Fibroblast of lung (primary cell): Measurements from ENCODE around the gene LSMEM2. TPM values are rescaled to one million over a fixed set of nuclear protein-coding genes. Genes with fewer than 3 reads are reported as not detected.
A peak's percentile ranks its signal among the peaks of the same experiment; 100 is the strongest.

Experiments used
- DNase-seq, 2 donors: peaks; one replicate each; pipeline versions ENCODE4 v3.0.0 to v3.0.0-alpha.2; 2010; ENCODE audit warnings: low read depth in 2 of 2
- H2AFZ ChIP-seq: 2 replicates; pipeline ENCODE4 v1.5.1; 2012; ENCODE audit warnings: low read length, control low read depth, inconsistent platforms
- H3K27ac ChIP-seq: 2 replicates; pipeline ENCODE4 v1.5.1; 2011; ENCODE audit warnings: low read length, control low read depth; ENCODE audit not compliant: insufficient read depth
- H3K27me3 ChIP-seq: 2 replicates; pipeline ENCODE4 v1.5.1; 2011; ENCODE audit warnings: mild to moderate bottlenecking, low read length; ENCODE audit not compliant: control insufficient read depth, insufficient read depth
- H3K36me3 ChIP-seq: 2 replicates; pipeline ENCODE4 v1.5.1; 2011; ENCODE audit warnings: low read length; ENCODE audit not compliant: control insufficient read depth, insufficient read depth
- H3K4me1 ChIP-seq: 2 replicates; pipeline ENCODE4 v1.5.1; 2011; ENCODE audit warnings: low read length; ENCODE audit not compliant: control insufficient read depth, insufficient read depth; ENCODE audit errors: extremely low read depth
- H3K4me2 ChIP-seq: 2 replicates; pipeline ENCODE4 v1.5.1; 2011; ENCODE audit warnings: low read length, control low read depth; ENCODE audit not compliant: insufficient read depth; ENCODE audit errors: extremely low read depth
- H3K4me3 ChIP-seq, 4 experiments: fragments of 200-600 bp in 1 of 4; sonication (generic) in 1 of 4; replicated peaks in 1 of 4; 2 replicates each; pipeline ENCODE4 v1.5.1; 2011 to 2016; ENCODE audit warnings: low read length in 4 of 4, low read depth in 3 of 4, mild to moderate bottlenecking in 3 of 4, control low read depth in 2 of 4, inconsistent platforms in 1 of 4, mixed read lengths in 1 of 4; ENCODE audit not compliant: insufficient read depth in 1 of 4; ENCODE audit errors: control extremely low read depth in 1 of 4
- H3K79me2 ChIP-seq: 2 replicates; pipeline ENCODE4 v1.5.1; 2012; ENCODE audit warnings: mild to moderate bottlenecking, low read length, inconsistent platforms; ENCODE audit not compliant: control insufficient read depth, insufficient read depth
- H3K9ac ChIP-seq: 2 replicates; pipeline ENCODE4 v1.5.1; 2011; ENCODE audit warnings: mild to moderate bottlenecking, low read length, control low read depth; ENCODE audit not compliant: insufficient read depth
- H3K9me3 ChIP-seq: 2 replicates; pipeline ENCODE4 v1.5.1; 2012; ENCODE audit warnings: low read depth, low read length; ENCODE audit not compliant: control insufficient read depth, insufficient read depth
- H4K20me1 ChIP-seq: 2 replicates; pipeline ENCODE4 v1.5.1; 2011; ENCODE audit warnings: low read length; ENCODE audit not compliant: control insufficient read depth, insufficient read depth; ENCODE audit errors: extremely low read depth
- EZH2 ChIP-seq: IDR thresholded peaks from 2 replicates; pipeline ENCODE4 v1.5.1; 2012; ENCODE audit warnings: low read length, control low read depth, mild to moderate bottlenecking; ENCODE audit errors: missing control alignments
- polyA plus RNA-seq, 2 donors: library from polyadenylated mRNA; depleted of rRNA in 1 of 2; stranded (reverse) in 1 of 2; unstranded in 1 of 2; fragments of >200 nt; gene quantifications; 2 replicates each; pipeline ENCODE4 v1.2.1, GENCODE V29; 2011 to 2012; ENCODE audit warnings: missing spikeins in 1 of 2
- total RNA-seq: library from RNA; depleted of rRNA; stranded (reverse); fragments of >200 nt; gene quantifications from 2 replicates; pipeline ENCODE4 v1.2.1, GENCODE V29; 2014
- TF ChIP-seq, protein P1 (sequence below), 2 donors: IDR thresholded peaks in 1 of 2; conservative IDR thresholded peaks in 1 of 2; 1 replicate in 1 of 2; 2 replicates in 1 of 2; pipeline ENCODE4 v1.5.1; 2011 to 2012; ENCODE audit warnings: low read length in 2 of 2, control low read depth in 1 of 2, inconsistent platforms in 1 of 2, low read depth in 1 of 2, mild to moderate bottlenecking in 1 of 2

Gene LSMEM2
- total and polyA plus RNA-seq, 2 donors (not counting 1 experiment from before 2014, with no cell fraction given): not detected

DNA sequence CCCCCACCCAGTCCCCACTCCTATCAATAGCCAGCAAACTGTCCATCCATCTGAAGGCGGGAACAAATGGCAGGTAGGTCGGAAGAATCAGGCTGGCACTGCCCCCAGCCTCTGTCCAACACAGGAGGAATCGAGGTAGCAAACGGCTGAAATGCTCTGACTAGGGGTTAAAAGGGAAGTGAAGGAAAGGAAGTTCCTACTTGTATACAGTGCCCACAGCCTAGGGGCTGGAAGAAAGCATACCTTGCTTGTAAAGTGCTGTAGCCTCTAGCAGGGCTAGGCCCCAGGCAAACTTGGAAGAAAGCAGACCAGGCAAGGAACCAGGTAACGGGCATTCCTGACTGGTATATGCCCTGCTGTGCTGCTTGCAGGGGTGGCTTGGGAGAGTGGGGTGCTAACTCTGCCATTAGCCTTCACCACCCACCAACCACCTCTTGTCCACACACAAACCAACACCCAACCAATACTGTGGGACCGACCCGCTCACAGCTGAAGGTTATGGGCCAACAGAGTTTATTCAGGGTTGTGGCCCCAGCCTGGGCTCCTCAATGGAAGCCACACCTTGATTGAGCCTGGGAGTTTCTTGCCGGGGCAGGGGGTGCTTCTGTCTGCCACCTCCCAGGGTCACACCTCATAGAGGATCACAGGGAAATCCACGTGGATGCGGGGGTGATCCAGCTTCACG lies 46.8 kb downstream of the LSMEM2 start:
- Histone ChIP-seq H3K27me3 (no peaks in the 10 kb centered on the region), H3K9me3 (no peaks in the 10 kb centered on the region), H4K20me1 (no peaks in the 10 kb centered on the region), H3K4me1 (peaks cover 7% of the 10 kb centered on the region), H3K27ac (no peak overlapping the region), H3K36me3 (peaks cover 12% of the 10 kb centered on the region), H3K4me3 (no peak overlapping the region), H3K4me2 (no peak overlapping the region), H3K9ac (no peak overlapping the region), H2AFZ (no peak overlapping the region), H3K79me2 (peaks cover 15% of the 10 kb centered on the region)
- DNase-seq: no peak
- no peak for TF ChIP-seq EZH2
- TF ChIP-seq, protein P1, sequence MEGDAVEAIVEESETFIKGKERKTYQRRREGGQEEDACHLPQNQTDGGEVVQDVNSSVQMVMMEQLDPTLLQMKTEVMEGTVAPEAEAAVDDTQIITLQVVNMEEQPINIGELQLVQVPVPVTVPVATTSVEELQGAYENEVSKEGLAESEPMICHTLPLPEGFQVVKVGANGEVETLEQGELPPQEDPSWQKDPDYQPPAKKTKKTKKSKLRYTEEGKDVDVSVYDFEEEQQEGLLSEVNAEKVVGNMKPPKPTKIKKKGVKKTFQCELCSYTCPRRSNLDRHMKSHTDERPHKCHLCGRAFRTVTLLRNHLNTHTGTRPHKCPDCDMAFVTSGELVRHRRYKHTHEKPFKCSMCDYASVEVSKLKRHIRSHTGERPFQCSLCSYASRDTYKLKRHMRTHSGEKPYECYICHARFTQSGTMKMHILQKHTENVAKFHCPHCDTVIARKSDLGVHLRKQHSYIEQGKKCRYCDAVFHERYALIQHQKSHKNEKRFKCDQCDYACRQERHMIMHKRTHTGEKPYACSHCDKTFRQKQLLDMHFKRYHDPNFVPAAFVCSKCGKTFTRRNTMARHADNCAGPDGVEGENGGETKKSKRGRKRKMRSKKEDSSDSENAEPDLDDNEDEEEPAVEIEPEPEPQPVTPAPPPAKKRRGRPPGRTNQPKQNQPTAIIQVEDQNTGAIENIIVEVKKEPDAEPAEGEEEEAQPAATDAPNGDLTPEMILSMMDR (conservative IDR thresholded peaks at IDR 0.05 in 1 of 2, IDR thresholded peaks at IDR 0.05 in 1 of 2; ENCODE audit: low read depth in 1 of 2, low read length in 2 of 2): no peak

DNA sequence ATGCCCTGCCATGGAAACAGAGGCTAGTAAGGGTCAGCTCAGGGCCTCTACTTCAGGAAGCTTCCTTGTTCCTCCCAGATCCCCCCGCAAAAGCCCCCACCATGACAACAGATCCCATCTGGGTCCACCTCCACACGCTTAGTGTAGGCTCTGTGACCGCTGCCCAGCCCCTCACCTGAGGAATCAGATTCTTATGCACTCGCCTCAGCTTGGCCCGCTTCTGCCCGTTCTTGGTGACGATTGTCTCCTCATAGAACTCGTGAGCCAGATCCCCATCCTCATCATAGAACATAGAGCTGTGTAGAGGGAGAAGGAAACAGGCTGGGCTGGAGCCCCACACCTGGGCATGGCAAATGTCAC lies 47.3 kb downstream of the LSMEM2 start:
- no peaks in the 10 kb centered on the region for H4K20me1 ChIP-seq
- TF ChIP-seq, protein P1 (conservative IDR thresholded peaks at IDR 0.05 in 1 of 2, IDR thresholded peaks at IDR 0.05 in 1 of 2; ENCODE audit: low read depth in 1 of 2, low read length in 2 of 2): no peak
- TF ChIP-seq EZH2: no peak
- H3K4me2 ChIP-seq: no peak overlapping the region
- H3K9ac ChIP-seq: no peak overlapping the region
- H3K4me3 ChIP-seq: no peak overlapping the region
- no peak overlapping the region for H3K27ac ChIP-seq
- no peak overlapping the region for H2AFZ ChIP-seq
- peaks cover 18% of the 10 kb centered on the region for H3K79me2 ChIP-seq
- H3K27me3 ChIP-seq: no peaks in the 10 kb centered on the region
- peaks cover 7% of the 10 kb centered on the region for H3K4me1 ChIP-seq
- H3K36me3 ChIP-seq: peaks cover 17% of the 10 kb centered on the region
- H3K9me3 ChIP-seq: no peaks in the 10 kb centered on the region
- no peak for DNase-seq

DNA sequence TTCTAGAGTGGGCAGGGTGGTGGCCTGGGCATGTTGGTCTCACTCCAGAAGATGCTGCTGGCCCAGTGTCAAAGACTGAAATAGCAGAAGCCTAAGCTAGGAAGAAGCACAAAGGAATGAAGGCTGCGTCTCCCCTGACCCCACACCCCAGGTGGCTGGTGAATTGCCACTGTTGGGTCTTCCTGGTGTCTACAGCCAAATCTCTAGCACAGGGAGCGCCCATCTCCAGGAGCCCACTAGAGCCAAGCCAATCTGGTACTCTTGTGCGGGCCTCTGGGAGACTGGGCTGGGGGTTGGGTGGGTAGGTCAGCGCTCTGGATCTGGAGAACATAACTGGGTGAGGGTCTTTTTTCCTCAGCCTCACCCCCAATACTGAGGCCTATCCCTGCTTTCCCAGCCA lies 48.2 kb downstream of the LSMEM2 start:
- H3K9me3 ChIP-seq: no peaks in the 10 kb centered on the region
- peaks cover 28% of the 10 kb centered on the region for H3K79me2 ChIP-seq
- no peaks in the 10 kb centered on the region for H3K27me3 ChIP-seq
- H3K9ac ChIP-seq: peak overlapping the region; percentile 83
- no peak for DNase-seq
- H2AFZ ChIP-seq: no peak overlapping the region
- H3K4me2 ChIP-seq: peak overlapping the region; percentile 96
- peaks cover 7% of the 10 kb centered on the region for H3K4me1 ChIP-seq
- peak overlapping the region; percentile 79 to 95 (median 86) for H3K4me3 ChIP-seq
- TF ChIP-seq, protein P1 (conservative IDR thresholded peaks at IDR 0.05 in 1 of 2, IDR thresholded peaks at IDR 0.05 in 1 of 2; ENCODE audit: low read depth in 1 of 2, low read length in 2 of 2): no peak
- peak overlapping the region; percentile 81 for H3K27ac ChIP-seq
- peaks cover 25% of the 10 kb centered on the region for H3K36me3 ChIP-seq
- H4K20me1 ChIP-seq: no peaks in the 10 kb centered on the region
